Activated CD4-positive, CD25-positive, alpha-beta regulatory T cell treated with anti-CD3 and anti-CD28 coated beads, Interleukin-2, amount 50 U/mL, for 24 hours (primary cell): Measurements from ENCODE around the gene MC4R.
"Not testable (repeated sequence)": the region's sequence is repeated elsewhere in the genome, so short reads cannot be mapped to it uniquely, and the experiment has no call there.

Experiments
- ATAC-seq, 2 donors: fragments of 150-1000 bp; cut with Tn5 transposase; one replicate each; pipeline ENCODE4 v1.10.0; 2021; ENCODE audit warnings: mild to moderate bottlenecking in 1 of 2, moderate library complexity in 1 of 2

Gene MC4R

GRCh38 chr18:60372596-60372995 lies at the start of gene MC4R:
Gene MC4R (minus strand): TSS chr18:60372775. CDS start chr18:60372349, 426 bp downstream.
- ATAC-seq, result no peak

GRCh38 chr18:60422306-60422705 lies 49.7 kb upstream of the MC4R start:
- not testable (repeated sequence) for ATAC-seq

GRCh38 chr18:60421356-60422118 lies 49.0 kb upstream of the MC4R start:
- no peak for ATAC-seq

DNA sequence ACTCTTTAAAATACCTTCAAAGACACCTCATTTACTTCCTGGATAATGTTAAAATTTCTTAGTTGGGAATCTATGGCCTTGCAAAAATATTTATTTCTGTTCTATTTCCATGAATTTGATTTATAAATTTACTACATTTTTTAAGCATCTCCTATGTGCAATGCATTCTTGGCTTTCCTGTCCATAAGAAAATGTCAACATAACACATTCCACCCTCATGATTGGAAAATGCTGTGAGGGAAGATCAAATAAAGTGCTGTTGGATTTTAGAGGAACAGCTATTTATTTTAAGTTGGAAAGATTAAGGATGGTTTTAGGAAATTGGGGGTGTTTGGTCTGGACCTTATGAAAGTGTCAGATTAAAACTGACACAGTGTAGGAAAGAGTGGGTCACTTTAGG lies 45.4 kb upstream of the MC4R start:
- ATAC-seq, result no peak

- ATAC-seq, result no peak
These were observed 41.5 kb upstream of the MC4R start for GRCh38 chr18:60413944-60414547.

DNA sequence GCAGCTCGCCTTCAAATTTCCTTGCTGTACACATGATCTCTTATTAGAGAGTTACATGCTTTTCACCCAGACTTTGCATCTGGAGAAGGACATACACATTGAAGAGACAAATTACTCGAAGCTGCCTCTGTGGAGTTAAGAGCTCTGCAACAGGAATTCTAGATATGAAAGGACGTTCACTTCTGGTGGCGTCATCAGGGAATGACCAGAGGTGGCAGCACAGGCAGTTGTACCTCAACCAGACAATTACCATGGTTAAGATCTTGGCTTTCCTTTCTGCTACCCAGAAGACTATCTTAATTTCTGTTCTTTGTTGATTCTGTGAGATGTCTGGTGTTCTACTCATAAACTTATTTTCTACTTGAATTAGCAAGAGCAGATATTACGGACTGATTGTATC lies 39.1 kb upstream of the MC4R start:
- no peak for ATAC-seq

DNA sequence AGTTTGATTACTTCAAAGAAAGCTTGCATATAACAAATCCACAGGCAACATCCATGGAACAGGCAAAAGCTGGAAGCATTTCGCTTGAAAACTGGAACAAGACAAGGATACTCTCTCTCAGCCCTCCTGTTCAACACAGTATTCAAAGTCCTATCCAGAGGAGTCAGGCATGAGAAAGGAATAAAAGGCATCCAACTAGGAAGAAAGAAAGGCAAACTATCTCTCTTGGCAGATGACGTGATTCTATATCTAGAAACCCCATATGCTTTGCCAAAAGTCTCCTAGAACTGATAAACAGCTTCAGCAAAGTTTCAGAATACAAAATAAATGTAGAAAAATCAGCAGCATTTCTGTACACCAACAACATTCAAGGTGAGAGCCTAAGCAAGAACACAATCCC lies 34.1 kb upstream of the MC4R start:
- no peak for ATAC-seq

DNA sequence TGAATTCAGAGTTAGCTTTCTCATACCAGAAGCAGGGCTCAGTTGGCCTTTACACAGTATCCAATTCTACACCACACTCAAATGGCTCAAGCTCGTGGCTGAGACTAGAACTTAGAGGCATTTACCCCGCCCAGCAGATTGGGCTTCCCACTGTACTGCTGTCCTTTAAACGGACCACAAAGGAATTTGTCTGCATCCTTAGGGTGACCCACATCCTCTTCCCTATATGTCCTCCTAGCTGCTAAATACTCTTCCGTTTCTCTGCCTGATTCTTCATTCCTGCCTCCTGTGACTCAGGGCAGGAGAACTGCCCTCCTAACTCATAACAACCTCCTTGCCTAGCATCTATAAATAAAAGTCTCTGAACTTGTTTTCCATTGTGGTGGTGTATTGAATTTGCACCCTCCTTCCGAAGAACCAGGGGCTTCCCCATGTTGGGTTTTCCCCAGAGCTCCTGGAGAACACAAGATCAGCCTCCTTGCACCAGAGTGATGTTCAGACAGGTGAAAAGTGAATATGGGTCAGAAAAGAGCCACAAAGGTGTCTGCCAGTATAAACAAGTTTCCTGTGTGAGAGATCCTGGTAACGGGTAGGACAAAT lies 32.0 kb upstream of the MC4R start:
- ATAC-seq, result no peak

DNA sequence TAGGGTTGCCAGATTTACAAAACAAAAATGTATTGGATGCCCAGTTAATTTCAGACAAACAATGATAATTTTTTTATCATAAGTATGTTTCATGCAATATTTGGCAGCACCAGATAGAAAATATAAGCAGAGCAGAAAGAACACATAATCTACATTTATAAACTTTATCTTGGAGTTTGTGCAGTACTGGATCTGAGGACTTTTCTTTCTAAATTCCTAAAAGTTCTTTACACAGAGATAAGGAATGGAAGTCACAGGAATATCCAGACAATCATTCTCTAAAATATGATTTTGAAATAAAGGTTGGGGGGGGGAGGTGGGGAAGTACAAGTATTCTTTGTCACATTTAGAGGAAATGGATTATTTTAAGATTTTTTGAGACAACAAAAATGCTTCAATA lies 28.8 kb upstream of the MC4R start:
- no peak for ATAC-seq

GRCh38 chr18:60391571-60392226 lies 19.1 kb upstream of the MC4R start:
- no peak for ATAC-seq

DNA sequence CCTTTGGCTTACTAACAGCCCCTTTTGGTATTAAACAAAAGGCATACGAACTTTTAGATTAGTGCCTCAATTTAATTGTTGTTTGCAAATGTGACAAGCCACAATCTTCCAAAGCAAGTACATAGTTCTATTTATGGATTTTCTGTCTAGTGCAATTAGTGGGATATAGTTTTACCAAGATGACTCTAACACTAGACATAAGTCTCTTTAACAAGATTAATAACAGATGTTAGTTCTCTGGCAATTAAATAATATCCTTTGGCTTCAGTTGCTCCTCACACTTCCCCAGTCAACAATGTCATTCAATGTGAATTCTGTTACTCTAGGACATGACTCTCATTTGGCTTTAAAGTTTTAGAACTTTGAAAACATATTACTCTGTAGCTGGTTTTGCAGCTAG lies 16.7 kb upstream of the MC4R start:
- no peak for ATAC-seq

DNA sequence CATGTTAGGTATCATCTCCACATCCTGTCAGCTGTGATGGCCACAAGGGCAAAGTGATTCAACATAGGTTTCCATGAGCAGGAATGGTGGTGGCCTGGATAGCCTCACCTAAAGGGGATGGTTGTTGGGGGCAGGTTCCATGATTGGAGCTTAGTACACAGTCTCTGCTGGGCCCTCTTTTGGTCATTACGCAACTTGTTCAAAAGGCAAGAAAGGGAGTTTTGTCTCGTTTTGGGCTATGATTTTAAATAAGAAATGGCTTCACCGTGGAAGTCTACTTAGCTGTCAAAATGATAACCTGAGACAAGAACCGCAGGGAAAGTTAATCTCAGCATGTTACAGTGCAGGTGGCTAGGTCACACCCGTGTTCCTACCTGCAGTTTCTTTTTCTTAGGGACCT lies 13.1 kb upstream of the MC4R start:
- no peak for ATAC-seq

DNA sequence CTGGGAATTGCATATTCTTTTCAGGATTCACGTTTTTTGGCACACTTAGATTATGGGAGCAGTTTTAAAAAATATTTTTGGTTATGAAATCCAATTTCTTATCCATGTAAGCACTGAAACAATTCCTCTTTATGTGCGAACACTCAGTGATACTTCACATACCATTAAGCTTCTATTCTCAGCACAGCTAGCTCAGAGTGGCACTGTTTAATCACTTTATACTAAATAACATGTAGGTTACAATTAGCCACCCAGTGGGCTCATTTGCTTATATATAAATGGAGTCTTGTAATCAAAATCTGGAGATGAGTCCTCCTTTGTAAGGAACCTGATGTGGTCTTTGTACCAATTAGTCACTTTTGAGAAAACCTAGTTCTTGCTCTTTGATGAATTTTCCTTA lies 11.3 kb upstream of the MC4R start:
- no peak for ATAC-seq

DNA sequence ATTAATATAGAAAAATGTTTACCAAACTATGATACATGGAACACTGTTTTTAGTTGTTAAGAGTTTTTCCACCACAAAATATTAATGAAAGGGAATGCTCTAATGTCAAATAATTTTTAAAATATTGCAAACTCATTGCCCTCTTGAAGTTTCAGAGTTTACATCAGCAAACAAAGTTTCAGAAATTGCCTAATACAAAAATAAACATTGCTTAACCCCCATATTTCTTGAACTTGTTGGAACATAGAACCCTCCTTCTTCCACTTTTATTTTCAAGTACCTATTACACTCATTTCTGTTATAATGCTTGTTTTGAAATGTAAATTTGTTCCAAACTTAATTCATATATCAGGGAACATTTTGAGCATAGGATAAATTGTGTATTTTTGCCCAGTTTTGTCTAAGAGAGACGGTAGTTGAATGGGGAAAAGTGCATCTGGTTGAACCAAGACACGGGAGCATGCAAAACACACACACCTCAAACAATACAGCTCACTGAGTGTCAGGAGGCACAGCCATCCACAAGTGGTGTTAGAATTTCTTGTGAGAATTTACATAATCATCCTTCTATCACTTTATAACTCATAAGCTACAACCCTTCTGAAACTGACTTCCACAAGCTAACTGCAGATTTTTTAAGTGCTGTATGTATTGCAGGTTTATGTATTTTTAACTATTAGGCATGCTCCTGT lies 5.3 kb upstream of the MC4R start:
- no peak for ATAC-seq

DNA sequence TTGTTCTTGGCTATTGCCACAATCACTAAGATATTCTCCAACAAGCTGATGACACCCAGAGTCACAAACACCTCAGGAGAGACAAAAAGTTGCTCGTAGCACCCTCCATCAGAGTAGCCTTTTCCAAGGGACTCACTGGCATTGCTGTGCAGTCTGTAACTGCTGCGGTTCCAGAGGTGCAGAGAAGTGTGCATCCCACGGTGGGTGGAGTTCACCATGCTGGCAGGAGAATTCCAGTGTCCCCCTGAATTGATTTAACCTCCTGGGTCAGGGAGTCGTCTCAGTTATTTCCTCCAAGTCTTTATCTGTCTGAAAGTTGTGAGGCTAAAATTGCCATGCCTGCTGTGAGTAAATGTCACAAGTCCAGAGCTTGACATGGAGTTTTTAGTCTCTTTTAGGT lies 443 bp downstream of the MC4R start:
- ATAC-seq, result no peak

- ATAC-seq, result no peak
These were observed 14.1 kb downstream of the MC4R start for GRCh38 chr18:60358516-60358915.

DNA sequence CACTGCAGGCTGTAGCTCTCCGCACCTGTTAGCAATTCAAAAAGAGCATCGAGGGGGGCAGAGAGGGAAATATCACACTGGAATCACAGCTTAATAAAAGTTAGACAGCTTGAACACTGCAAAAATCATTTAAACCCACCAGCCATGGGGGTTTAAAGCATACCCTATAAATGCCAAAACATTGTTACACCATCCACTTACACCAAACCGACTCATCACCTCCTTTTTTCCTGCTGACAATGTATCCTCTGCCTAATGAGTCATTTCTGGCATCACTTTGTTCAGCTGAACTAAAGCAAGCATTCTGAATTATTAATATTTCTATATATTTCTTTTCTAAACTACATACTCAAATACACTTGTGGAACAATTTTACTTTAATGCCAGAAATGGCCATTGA lies 21.6 kb downstream of the MC4R start:
- ATAC-seq, result no peak

GRCh38 chr18:60350150-60350549 lies 22.4 kb downstream of the MC4R start:
- ATAC-seq, result no peak

- ATAC-seq, result no peak
These were observed 25.0 kb downstream of the MC4R start for GRCh38 chr18:60347526-60348045.

DNA sequence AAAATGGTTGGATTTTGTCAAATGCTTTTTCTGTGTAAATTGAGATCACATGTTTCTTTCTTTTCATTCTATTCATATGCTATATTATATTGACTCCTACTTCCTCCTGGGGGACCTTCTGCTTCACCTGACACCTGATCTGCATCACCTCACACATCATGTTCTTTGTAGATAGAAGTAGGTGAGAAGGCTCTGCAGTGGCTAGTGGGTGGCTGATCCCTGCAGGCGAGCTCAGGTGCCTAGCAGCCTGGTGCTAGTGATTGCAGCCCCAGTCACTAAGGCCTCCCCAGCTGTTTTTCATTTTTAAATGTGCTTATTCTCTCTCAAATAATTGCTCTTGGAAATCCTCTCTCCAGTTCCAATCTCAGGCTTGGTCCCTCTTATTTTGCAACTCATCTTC lies 33.6 kb downstream of the MC4R start:
- no peak for ATAC-seq

DNA sequence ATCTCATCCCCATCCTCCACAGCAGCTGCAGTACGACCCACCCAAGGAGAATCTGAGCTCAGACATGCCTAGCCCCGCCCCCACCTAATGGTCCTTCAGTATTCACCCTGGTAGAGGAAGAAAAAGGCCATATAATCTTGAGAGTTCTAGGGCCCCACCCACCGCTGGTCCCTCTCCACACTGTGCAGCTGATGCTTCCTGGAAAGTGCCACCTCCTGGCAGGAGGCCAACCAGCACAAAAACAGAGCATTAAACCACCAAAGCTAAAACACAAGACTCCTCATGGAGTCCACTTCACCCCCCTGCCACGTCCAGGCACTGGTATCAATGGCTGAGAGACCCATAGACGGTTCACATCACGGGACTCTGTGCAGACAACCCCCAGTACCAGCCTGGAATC lies 40.7 kb downstream of the MC4R start:
- no peak for ATAC-seq

GRCh38 chr18:60329131-60329530 lies 43.4 kb downstream of the MC4R start:
- no peak for ATAC-seq

GRCh38 chr18:60327880-60328279 lies 44.7 kb downstream of the MC4R start:
- ATAC-seq, result no peak
